Activated T-helper 2 cell treated with anti-CD3 and anti-CD28 coated beads, Interferon-gamma antibody, Interleukin-2, Interleukin-4, amounts not matched to agents 10 μg/mL and 5 μg/mL and 100 μg/mL, durations not matched to agents 14 hours and 24 hours and 36 hours (primary cell): ENCODE results near the gene GTF2H1. TPM values are rescaled to one million over a fixed set of nuclear protein-coding genes. Genes with fewer than 3 reads are reported as not detected.

Experiments used
- DNase-seq: peaks from one replicate; pipeline ENCODE4 v3.0.0; 2021; ENCODE audit warnings: low spot score
- H3K27ac Mint-ChIP-seq: one replicate; pipeline ENCODE4 v1.8.0; 2021; ENCODE audit warnings: mixed read lengths
- H3K27me3 Mint-ChIP-seq: one replicate; pipeline ENCODE4 v1.8.0; 2021; ENCODE audit warnings: low read depth, mixed read lengths
- H3K36me3 Mint-ChIP-seq: one replicate; pipeline ENCODE4 v1.8.0; 2021; ENCODE audit warnings: low read depth, mixed read lengths
- H3K4me1 Mint-ChIP-seq: one replicate; pipeline ENCODE4 v1.8.0; 2021; ENCODE audit warnings: low read depth, mixed read lengths
- H3K4me3 Mint-ChIP-seq: one replicate; pipeline ENCODE4 v1.8.0; 2021; ENCODE audit warnings: low read depth, mild to moderate bottlenecking, moderate library complexity, mixed read lengths
- H3K9me3 Mint-ChIP-seq: one replicate; pipeline ENCODE4 v1.8.0; 2021; ENCODE audit warnings: mixed read lengths
- intact Hi-C: fragments of 100-400 bp; cut with micrococcal nuclease; formaldehyde crosslinking; loops from one replicate; pipeline ENCODE4 v1.15.1; 2023
- total RNA-seq: library from RNA; stranded (reverse); gene quantifications from 2 replicates; pipeline ENCODE4 v1.2.3, GENCODE V29; 2022

The GTF2H1 gene
- total RNA-seq, 1 donor from 2014 or later = 51.4 TPM

- no peaks in the 10 kb centered on the region for H3K9me3 Mint-ChIP-seq
- no peak for DNase-seq
- peaks cover 62% of the 10 kb centered on the region for H3K36me3 Mint-ChIP-seq
- H3K4me3 Mint-ChIP-seq = no peak overlapping the region
- intact Hi-C loops = no loop called here
- H3K4me1 Mint-ChIP-seq = peaks cover 12% of the 10 kb centered on the region
- H3K27ac Mint-ChIP-seq = no peak overlapping the region
- no peaks in the 10 kb centered on the region for H3K27me3 Mint-ChIP-seq
Measured at GRCh38 chr11:18309691-18310090, 12.7 kb upstream of the GTF2H1 start.

- Mint-ChIP-seq H3K27ac (no peak overlapping the region), H3K4me1 (peaks cover 17% of the 10 kb centered on the region), H3K36me3 (peaks cover 56% of the 10 kb centered on the region), H3K4me3 (no peak overlapping the region), H3K9me3 (no peaks in the 10 kb centered on the region), H3K27me3 (no peaks in the 10 kb centered on the region)
- no peak for DNase-seq
- intact Hi-C loops = no loop called here
Measured at GRCh38 chr11:18310800-18311340, 11.5 kb upstream of the GTF2H1 start.

- Mint-ChIP-seq H3K9me3 (no peaks in the 10 kb centered on the region), H3K36me3 (peaks cover 46% of the 10 kb centered on the region), H3K27ac (no peak overlapping the region), H3K4me1 (peaks cover 17% of the 10 kb centered on the region), H3K27me3 (no peaks in the 10 kb centered on the region), H3K4me3 (no peak overlapping the region)
- intact Hi-C loops = no loop called here
- no peak for DNase-seq
Measured at GRCh38 chr11:18312012-18312411, 10.4 kb upstream of the GTF2H1 start.

GRCh38 chr11:18312663-18313420 lies 9.5 kb upstream of the GTF2H1 start:
- peaks cover 17% of the 10 kb centered on the region for H3K4me1 Mint-ChIP-seq
- intact Hi-C loops = no loop called here
- no peak overlapping the region for H3K27ac Mint-ChIP-seq
- H3K27me3 Mint-ChIP-seq = no peaks in the 10 kb centered on the region
- DNase-seq = no peak
- H3K4me3 Mint-ChIP-seq = no peak overlapping the region
- H3K9me3 Mint-ChIP-seq = no peaks in the 10 kb centered on the region
- peaks cover 48% of the 10 kb centered on the region for H3K36me3 Mint-ChIP-seq

- Mint-ChIP-seq H3K9me3 (no peaks in the 10 kb centered on the region), H3K36me3 (peaks cover 41% of the 10 kb centered on the region), H3K4me1 (peaks cover 25% of the 10 kb centered on the region)
Measured at GRCh38 chr11:18313965-18314763, 8.2 kb upstream of the GTF2H1 start.

GRCh38 chr11:18314784-18315523 lies 7.4 kb upstream of the GTF2H1 start:
- peaks cover 33% of the 10 kb centered on the region for H3K4me1 Mint-ChIP-seq
- no peaks in the 10 kb centered on the region for H3K9me3 Mint-ChIP-seq
- H3K27me3 Mint-ChIP-seq = no peaks in the 10 kb centered on the region
- H3K4me3 Mint-ChIP-seq = no peak overlapping the region
- H3K36me3 Mint-ChIP-seq = peaks cover 40% of the 10 kb centered on the region
- no peak for DNase-seq
- intact Hi-C loops = no loop called here
- no peak overlapping the region for H3K27ac Mint-ChIP-seq

More at GRCh38 chr11:18313965-18314763, 8.2 kb upstream of the GTF2H1 start:
- intact Hi-C loops = no loop called here
- no peak overlapping the region for H3K27ac Mint-ChIP-seq
- no peak for DNase-seq
- H3K4me3 Mint-ChIP-seq = no peak overlapping the region
- no peaks in the 10 kb centered on the region for H3K27me3 Mint-ChIP-seq

GRCh38 chr11:18315893-18316292 lies 6.5 kb upstream of the GTF2H1 start:
- Mint-ChIP-seq H3K27me3 (no peaks in the 10 kb centered on the region), H3K4me1 (peaks cover 41% of the 10 kb centered on the region), H3K4me3 (no peak overlapping the region), H3K9me3 (no peaks in the 10 kb centered on the region), H3K27ac (no peak overlapping the region), H3K36me3 (peaks cover 31% of the 10 kb centered on the region)
- DNase-seq = no peak
- intact Hi-C loops = no loop called here

GRCh38 chr11:18317551-18317950 lies 4.8 kb upstream of the GTF2H1 start:
- Mint-ChIP-seq H3K27ac (no peak overlapping the region), H3K4me1 (peaks cover 44% of the 10 kb centered on the region), H3K4me3 (no peak overlapping the region), H3K36me3 (peaks cover 28% of the 10 kb centered on the region), H3K9me3 (no peaks in the 10 kb centered on the region), H3K27me3 (no peaks in the 10 kb centered on the region)
- DNase-seq = no peak
- intact Hi-C loops = no loop called here

GRCh38 chr11:18319914-18320313 lies 2.5 kb upstream of the GTF2H1 start:
- no peak for DNase-seq
- peaks cover 40% of the 10 kb centered on the region for H3K36me3 Mint-ChIP-seq
- H3K27me3 Mint-ChIP-seq = no peaks in the 10 kb centered on the region
- H3K9me3 Mint-ChIP-seq = no peaks in the 10 kb centered on the region
- peak overlapping the region; percentile 46 for H3K27ac Mint-ChIP-seq
- intact Hi-C loops = loop anchor here (10.0 kb wide), 1 partner anchor 205 kb away; no protein-coding TSS in a partner anchor
- peak overlapping the region; percentile 80 for H3K4me3 Mint-ChIP-seq
- H3K4me1 Mint-ChIP-seq = peaks cover 50% of the 10 kb centered on the region

- H3K36me3 Mint-ChIP-seq = peaks cover 47% of the 10 kb centered on the region
- no peaks in the 10 kb centered on the region for H3K27me3 Mint-ChIP-seq
- no peaks in the 10 kb centered on the region for H3K9me3 Mint-ChIP-seq
- intact Hi-C loops = loop anchor here (10.0 kb wide), 1 partner anchor 206 kb away; no protein-coding TSS in a partner anchor
- H3K4me3 Mint-ChIP-seq = peak overlapping the region; percentile 80
- DNase-seq = no peak
- H3K27ac Mint-ChIP-seq = peak overlapping the region; percentile 66
- peaks cover 55% of the 10 kb centered on the region for H3K4me1 Mint-ChIP-seq
Measured at GRCh38 chr11:18320617-18321016, 1.8 kb upstream of the GTF2H1 start.

- no peak for DNase-seq
- H3K9me3 Mint-ChIP-seq = no peaks in the 10 kb centered on the region
- peak overlapping the region; percentile 98 for H3K27ac Mint-ChIP-seq
- H3K36me3 Mint-ChIP-seq = peaks cover 49% of the 10 kb centered on the region
- H3K4me1 Mint-ChIP-seq = peaks cover 55% of the 10 kb centered on the region
- no peaks in the 10 kb centered on the region for H3K27me3 Mint-ChIP-seq
- intact Hi-C loops = loop anchor here (10.0 kb wide), 1 partner anchor 207 kb away; no protein-coding TSS in a partner anchor
- H3K4me3 Mint-ChIP-seq = peak overlapping the region; percentile 92
Measured at GRCh38 chr11:18321578-18321968, 794 bp upstream of the GTF2H1 start.

GRCh38 chr11:18322818-18323570 lies 627 bp downstream of the GTF2H1 start:
- Mint-ChIP-seq H3K9me3 (no peaks in the 10 kb centered on the region), H3K27ac (peak overlapping the region; percentile 98), H3K4me1 (peaks cover 62% of the 10 kb centered on the region), H3K27me3 (no peaks in the 10 kb centered on the region), H3K36me3 (peaks cover 50% of the 10 kb centered on the region), H3K4me3 (peak overlapping the region; percentile 92)
- no peak for DNase-seq
- intact Hi-C loops = loop anchor here (1.0 to 10.0 kb wide), 8 partner anchors 7 to 311 kb away; partner anchors contain the start of genes SERGEF, SPTY2D1 and TSG101
